RWPE2 (cell line): ENCODE results near the gene UBXN4.
A peak's percentile ranks its signal among the peaks of the same experiment; 100 is the strongest.
"Not testable (repeated sequence)": the region's sequence is repeated elsewhere in the genome, so short reads cannot be mapped to it uniquely, and the experiment has no call there.

Experiments used
- ATAC-seq: fragments of 200-7000 bp; cut with Tn5 transposase; 3 replicates; pipeline ENCODE4 v1.9.1; 2021; ENCODE audit warnings: low read depth
- DNase-seq: peaks from one replicate; pipeline ENCODE4 v3.0.0-alpha.2; 2020; ENCODE audit warnings: low spot score
- H3K27ac ChIP-seq: fragments of 450-650 bp; 2 replicates; pipeline ENCODE4 v1.5.1; 2017; ENCODE audit warnings: mild to moderate bottlenecking; ENCODE audit not compliant: poor library complexity, severe bottlenecking
- H3K27me3 ChIP-seq: fragments of 250-450 bp; sonication (Bioruptor Pico); 2 replicates; pipeline ENCODE4 v1.5.1; 2021; ENCODE audit warnings: mild to moderate bottlenecking, moderate library complexity; ENCODE audit not compliant: insufficient read depth, poor library complexity, severe bottlenecking
- H3K36me3 ChIP-seq: fragments of 250-450 bp; sonication (Bioruptor Pico); 2 replicates; pipeline ENCODE4 v1.5.1; 2020; ENCODE audit warnings: low read depth, mild to moderate bottlenecking, moderate library complexity
- H3K4me1 ChIP-seq: fragments of 250-450 bp; sonication (Bioruptor Pico); 2 replicates; pipeline ENCODE4 v1.5.1; 2021; ENCODE audit warnings: mild to moderate bottlenecking, moderate library complexity; ENCODE audit not compliant: insufficient read depth, poor library complexity, severe bottlenecking
- H3K4me3 ChIP-seq: fragments of 250-450 bp; sonication (Bioruptor Pico); 2 replicates; pipeline ENCODE4 v1.5.1; 2021; ENCODE audit warnings: mild to moderate bottlenecking, moderate library complexity; ENCODE audit not compliant: severe bottlenecking
- H3K9me3 ChIP-seq: fragments of 250-450 bp; sonication (Bioruptor Pico); 2 replicates; pipeline ENCODE4 v1.5.1; 2021; ENCODE audit warnings: mild to moderate bottlenecking, moderate library complexity; ENCODE audit not compliant: severe bottlenecking
- TF ChIP-seq, protein P1 (sequence below): fragments of 450-650 bp; IDR thresholded peaks from one replicate; pipeline ENCODE4 v1.5.1; 2017; ENCODE audit warnings: mild to moderate bottlenecking, moderate library complexity; ENCODE audit not compliant: poor library complexity, severe bottlenecking

Gene UBXN4

DNA sequence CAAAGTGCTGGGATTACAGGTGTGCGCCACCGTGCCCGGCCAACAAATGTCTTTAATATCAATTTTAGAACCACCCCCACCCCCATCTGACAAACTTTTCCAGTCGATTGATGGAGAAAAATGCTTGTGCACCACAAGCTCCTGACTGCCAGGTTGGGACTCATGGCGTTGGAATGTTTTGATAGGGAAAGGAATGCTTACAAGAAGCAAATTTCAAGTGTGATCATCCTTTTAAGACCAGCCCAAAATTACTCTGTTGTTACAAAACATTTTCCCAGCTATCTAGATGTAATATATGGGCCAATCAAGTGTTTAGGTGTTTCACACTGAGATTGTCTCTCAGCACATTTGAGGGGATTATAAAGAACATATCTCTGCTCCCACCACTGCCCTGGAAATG is 45.2 kb downstream of the UBXN4 start:
- Histone ChIP-seq H3K27me3 (no peaks in the 10 kb centered on the region), H3K4me1 (no peaks in the 10 kb centered on the region), H3K9me3 (no peaks in the 10 kb centered on the region), H3K4me3 (no peak overlapping the region), H3K27ac (no peak overlapping the region), H3K36me3 (peaks cover 41% of the 10 kb centered on the region)
- TF ChIP-seq, protein P1, sequence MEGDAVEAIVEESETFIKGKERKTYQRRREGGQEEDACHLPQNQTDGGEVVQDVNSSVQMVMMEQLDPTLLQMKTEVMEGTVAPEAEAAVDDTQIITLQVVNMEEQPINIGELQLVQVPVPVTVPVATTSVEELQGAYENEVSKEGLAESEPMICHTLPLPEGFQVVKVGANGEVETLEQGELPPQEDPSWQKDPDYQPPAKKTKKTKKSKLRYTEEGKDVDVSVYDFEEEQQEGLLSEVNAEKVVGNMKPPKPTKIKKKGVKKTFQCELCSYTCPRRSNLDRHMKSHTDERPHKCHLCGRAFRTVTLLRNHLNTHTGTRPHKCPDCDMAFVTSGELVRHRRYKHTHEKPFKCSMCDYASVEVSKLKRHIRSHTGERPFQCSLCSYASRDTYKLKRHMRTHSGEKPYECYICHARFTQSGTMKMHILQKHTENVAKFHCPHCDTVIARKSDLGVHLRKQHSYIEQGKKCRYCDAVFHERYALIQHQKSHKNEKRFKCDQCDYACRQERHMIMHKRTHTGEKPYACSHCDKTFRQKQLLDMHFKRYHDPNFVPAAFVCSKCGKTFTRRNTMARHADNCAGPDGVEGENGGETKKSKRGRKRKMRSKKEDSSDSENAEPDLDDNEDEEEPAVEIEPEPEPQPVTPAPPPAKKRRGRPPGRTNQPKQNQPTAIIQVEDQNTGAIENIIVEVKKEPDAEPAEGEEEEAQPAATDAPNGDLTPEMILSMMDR, result no peak
- DNase-seq, result no peak
- ATAC-seq, result peak; percentile 69

DNA sequence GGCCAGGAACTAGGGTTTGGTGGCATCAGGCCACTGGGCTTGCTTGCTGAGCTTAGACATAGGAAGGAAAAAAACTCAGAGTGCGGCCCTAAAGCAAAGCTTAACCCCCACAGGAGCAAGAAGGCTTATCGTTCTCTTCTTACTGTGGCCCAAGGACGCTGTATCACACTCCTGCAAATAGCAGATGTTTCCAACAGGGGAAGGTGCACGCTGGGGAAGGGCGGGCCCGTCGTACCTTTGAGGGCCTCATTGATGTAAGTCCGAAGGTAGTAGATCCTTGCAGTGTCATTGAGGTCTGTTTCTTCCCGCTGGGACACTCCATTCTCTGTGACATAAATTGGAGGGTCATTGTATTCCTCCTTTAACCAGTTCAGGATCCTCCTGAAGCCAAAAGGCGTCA is 48.8 kb downstream of the UBXN4 start:
- ATAC-seq, result no peak
- H3K4me3 ChIP-seq, result no peak overlapping the region
- no peaks in the 10 kb centered on the region for H3K9me3 ChIP-seq
- DNase-seq, result no peak
- peaks cover 7% of the 10 kb centered on the region for H3K36me3 ChIP-seq
- H3K4me1 ChIP-seq, result no peaks in the 10 kb centered on the region
- TF ChIP-seq, protein P1, result no peak
- no peak overlapping the region for H3K27ac ChIP-seq
- H3K27me3 ChIP-seq, result no peaks in the 10 kb centered on the region

DNA sequence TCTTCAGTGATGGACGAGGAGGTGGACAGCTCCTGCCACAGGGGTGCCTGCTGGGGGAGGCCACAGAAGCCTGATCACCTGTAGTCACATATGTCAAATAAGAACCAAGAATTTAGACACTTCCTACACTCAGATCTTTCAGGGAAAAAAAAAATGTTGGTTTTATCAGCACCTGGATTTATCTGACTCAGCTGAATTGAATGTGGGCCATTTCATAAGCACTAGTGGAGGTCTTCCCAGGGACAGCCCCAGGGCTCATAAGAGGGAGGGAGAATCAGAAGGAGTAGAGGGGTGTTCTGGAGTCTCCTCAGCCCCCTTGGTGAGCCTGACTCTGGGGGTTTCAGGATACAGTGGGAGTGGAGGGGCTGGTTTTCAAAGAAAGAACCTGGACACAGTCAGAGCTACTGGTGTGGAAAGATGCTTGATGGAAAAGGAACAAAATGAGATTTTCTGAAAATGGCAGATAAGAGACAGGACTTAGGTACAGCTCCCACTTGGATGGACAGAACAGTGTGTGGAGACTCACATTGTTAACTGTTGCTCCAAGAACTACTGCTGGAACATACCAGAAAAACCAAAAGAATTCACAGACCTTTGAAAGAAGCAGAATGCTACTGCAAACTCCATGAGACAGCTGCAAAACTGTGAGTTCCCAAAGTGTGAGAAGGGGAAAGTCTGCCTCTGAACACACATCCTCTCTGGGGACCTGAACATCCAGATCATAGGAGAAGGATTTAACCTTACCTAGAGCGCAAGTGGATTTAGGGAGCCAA is 49.9 kb downstream of the UBXN4 start:
- DNase-seq (no peak), ATAC-seq (peak; percentile 42; the same call in 2 of the 3 replicates)
- Histone ChIP-seq H3K4me3 (no peak overlapping the region), H3K9me3 (no peaks in the 10 kb centered on the region), H3K27me3 (no peaks in the 10 kb centered on the region), H3K27ac (no peak overlapping the region), H3K4me1 (no peaks in the 10 kb centered on the region), H3K36me3 (no peaks in the 10 kb centered on the region)
- TF ChIP-seq, protein P1, result no peak

DNA sequence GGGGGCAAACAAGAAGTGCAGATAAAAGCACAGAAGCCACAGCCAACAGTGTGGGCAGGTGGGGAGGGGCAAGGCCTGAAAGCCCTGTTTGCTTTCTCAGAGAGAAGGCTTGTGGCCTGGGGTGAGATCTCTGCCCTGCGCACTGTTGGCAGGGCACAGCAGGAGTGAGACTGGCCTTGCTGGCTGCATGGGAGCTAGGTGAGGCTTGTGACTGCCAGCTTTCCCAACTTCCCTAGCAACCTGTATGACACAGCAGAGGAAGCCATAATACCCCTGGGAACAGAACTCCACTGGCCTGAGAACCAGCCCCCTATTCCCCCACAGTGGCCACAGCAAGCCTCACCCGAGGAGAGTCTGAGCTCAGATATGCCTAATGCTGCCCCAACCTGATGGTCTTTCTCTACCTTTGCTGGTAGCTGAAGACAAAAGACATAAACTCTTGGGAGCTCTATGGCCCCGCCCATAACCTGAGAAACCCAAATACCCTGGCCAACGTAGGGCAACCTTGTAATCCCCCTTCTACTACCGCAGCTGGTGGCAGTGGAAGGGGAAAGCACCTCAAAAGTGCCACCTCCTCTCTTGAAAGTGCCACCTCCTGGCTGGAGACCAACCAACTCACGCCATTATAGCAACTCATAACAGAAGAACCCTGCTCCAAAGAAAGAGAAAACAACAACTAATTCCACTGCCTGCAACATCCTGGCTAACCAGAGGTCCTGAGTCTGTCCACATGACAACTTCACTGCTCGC is 50.9 kb downstream of the UBXN4 start:
- no peak overlapping the region for H3K27ac ChIP-seq
- H3K4me1 ChIP-seq, result no peaks in the 10 kb centered on the region
- no peak overlapping the region for H3K4me3 ChIP-seq
- TF ChIP-seq, protein P1, result no peak
- H3K9me3 ChIP-seq, result no peaks in the 10 kb centered on the region
- no peak for DNase-seq
- no peaks in the 10 kb centered on the region for H3K27me3 ChIP-seq
- no peak for ATAC-seq
- no peaks in the 10 kb centered on the region for H3K36me3 ChIP-seq

DNA sequence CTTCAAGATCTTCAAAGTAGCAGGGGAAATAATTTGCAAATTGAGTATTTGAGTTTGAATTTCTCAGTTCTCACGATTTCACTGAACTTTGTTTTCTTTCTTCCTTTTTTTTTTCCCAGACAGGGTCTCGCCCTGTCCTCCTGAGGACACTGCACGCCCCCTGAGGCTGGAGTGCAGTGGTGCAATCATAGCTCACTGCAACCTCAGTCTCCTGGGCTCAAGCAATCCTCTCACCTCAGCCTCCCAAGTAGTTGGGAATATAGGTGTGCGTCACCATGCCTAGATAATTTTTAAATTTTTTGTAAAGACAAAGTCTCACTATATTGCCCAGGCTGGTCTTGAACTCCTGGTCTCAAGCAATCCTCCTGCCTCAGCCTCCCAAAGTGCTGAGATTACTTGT is 54.0 kb downstream of the UBXN4 start:
- H3K27ac ChIP-seq, H3K36me3 ChIP-seq, H3K4me1 ChIP-seq, H3K27me3 ChIP-seq, DNase-seq, H3K4me3 ChIP-seq, ATAC-seq, H3K9me3 ChIP-seq: not testable (repeated sequence)
